Measurements from ENCODE around the gene KRTAP5-4. TPM values are rescaled to one million over a fixed set of nuclear protein-coding genes. Genes with fewer than 3 reads are reported as not detected.

The KRTAP5-4 gene
- total and polyA plus RNA-seq, 2 donors (not counting 3 experiments of a cell fraction or from before 2014, with no cell fraction given), result not detected

DNA sequence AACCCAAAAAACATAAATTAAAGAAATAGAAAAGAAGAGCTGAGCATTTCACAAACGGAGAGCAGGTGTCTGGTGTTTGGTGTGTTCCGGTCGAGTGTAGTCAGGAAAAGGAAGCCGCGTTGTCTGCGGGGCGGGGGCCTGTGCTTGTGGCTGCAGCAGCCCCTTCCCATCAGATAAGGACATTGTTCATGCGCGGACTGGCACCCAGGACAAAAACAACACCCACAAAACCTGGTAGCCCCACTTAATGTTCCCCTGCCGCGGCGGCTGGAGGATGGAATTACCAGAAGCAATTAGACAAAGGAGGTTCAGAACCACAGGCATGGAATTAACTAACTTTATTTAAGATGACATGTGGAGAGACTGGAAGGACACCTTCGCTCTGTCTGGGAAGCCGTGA, 37.6 kb upstream of the KRTAP5-4 start:
- no peak for TF ChIP-seq CTCF (IDR thresholded peaks at IDR 0.05; ENCODE audit: extremely low read depth in 1 of 2, insufficient read depth in 1 of 2, low read depth in 1 of 2, low read length in 2 of 2)
- TF ChIP-seq POLR2AphosphoS5 (IDR thresholded peaks at IDR 0.05; ENCODE audit: insufficient read depth, low read depth, low read length), result no peak
- no peak for TF ChIP-seq FOS (IDR thresholded peaks at IDR 0.05; ENCODE audit: borderline replicate concordance, insufficient read depth, low read length)
- no peak for TF ChIP-seq EZH2 (IDR thresholded peaks at IDR 0.05; ENCODE audit: borderline replicate concordance, low read depth, low read length, severe bottlenecking)
- TF ChIP-seq GATA2 (IDR thresholded peaks at IDR 0.05; ENCODE audit: insufficient read depth, insufficient read length, low read depth, low read length), result no peak
- intact Hi-C loops (cut with micrococcal nuclease) (no loop called here), dilution Hi-C loops (cut with MboI; ENCODE audit: extremely low pct_ligation_motif_present, low sequenced_read_pairs) (no loop called here)
- H3K36me3 ChIP-seq (ENCODE audit: control insufficient read depth in 2 of 2, extremely low read depth in 1 of 2, insufficient read depth in 2 of 2, low read length in 2 of 2), result no peaks in the 10 kb centered on the region
- no peak overlapping the region for H3K4me2 ChIP-seq (ENCODE audit: insufficient read depth, low read length)
- no peak overlapping the region for H3K4me3 ChIP-seq (replicated peaks in 1 of 3; ENCODE audit: insufficient read depth in 1 of 3, low read depth in 1 of 3, low read length in 3 of 3)
- peaks cover 1% of the 10 kb centered on the region for H3K4me1 ChIP-seq (ENCODE audit: control insufficient read depth, extremely low read depth, insufficient read depth, low read length)
- FAIRE-seq (no peak), DNase-seq (ENCODE audit: low read depth, low spot score) (no peak)
- ChIA-PET CTCF (interaction anchor here (1.4 to 1.9 kb wide), 2 partner anchors 34 to 173 kb away, joined by 4 to 7 read pairs; no protein-coding TSS in a partner anchor), POLR2A (no interaction called here)
- no peak overlapping the region for H2AFZ ChIP-seq (ENCODE audit: low read depth, low read length)
- no peaks in the 10 kb centered on the region for H3K79me2 ChIP-seq (ENCODE audit: control insufficient read depth, insufficient read depth, low read length)
- no peak overlapping the region for H3K27ac ChIP-seq (ENCODE audit: insufficient read depth, low read depth, low read length)
- H3K9ac ChIP-seq (replicated peaks; ENCODE audit: extremely low read depth, insufficient read depth, low read length), result no peak overlapping the region
- H4K20me1 ChIP-seq (replicated peaks; ENCODE audit: control insufficient read depth, extremely low read depth, insufficient read depth, low read length), result no peaks in the 10 kb centered on the region
- BruUV-seq (replicated peaks), result no TSS peak
- no peaks in the 10 kb centered on the region for H3K9me3 ChIP-seq (replicated peaks; ENCODE audit: control insufficient read depth, insufficient read depth, low read length)
- no peaks in the 10 kb centered on the region for H3K27me3 ChIP-seq (ENCODE audit: control insufficient read depth in 2 of 2, insufficient read depth in 2 of 2, low read length in 2 of 2)
- H3K9me1 ChIP-seq (replicated peaks; ENCODE audit: control insufficient read depth, extremely low read depth, insufficient read depth, low read length), result no peaks in the 10 kb centered on the region

- Histone ChIP-seq H3K9me1 (replicated peaks; ENCODE audit: control insufficient read depth, extremely low read depth, insufficient read depth, low read length) (no peaks in the 10 kb centered on the region), H3K4me1 (ENCODE audit: control insufficient read depth, extremely low read depth, insufficient read depth, low read length) (peaks cover 2% of the 10 kb centered on the region), H3K36me3 (ENCODE audit: control insufficient read depth in 2 of 2, extremely low read depth in 1 of 2, insufficient read depth in 2 of 2, low read length in 2 of 2) (no peaks in the 10 kb centered on the region), H3K4me3 (replicated peaks in 1 of 3; ENCODE audit: insufficient read depth in 1 of 3, low read depth in 1 of 3, low read length in 3 of 3) (no peak overlapping the region), H4K20me1 (replicated peaks; ENCODE audit: control insufficient read depth, extremely low read depth, insufficient read depth, low read length) (no peaks in the 10 kb centered on the region), H3K79me2 (ENCODE audit: control insufficient read depth, insufficient read depth, low read length) (no peaks in the 10 kb centered on the region), H3K27me3 (ENCODE audit: control insufficient read depth in 2 of 2, insufficient read depth in 2 of 2, low read length in 2 of 2) (peaks cover 0 to 4% of the 10 kb centered on the region in 2 experiments), H3K4me2 (ENCODE audit: insufficient read depth, low read length) (no peak overlapping the region), H3K9ac (replicated peaks; ENCODE audit: extremely low read depth, insufficient read depth, low read length) (no peak overlapping the region), H3K9me3 (replicated peaks; ENCODE audit: control insufficient read depth, insufficient read depth, low read length) (no peaks in the 10 kb centered on the region), H2AFZ (ENCODE audit: low read depth, low read length) (no peak overlapping the region), H3K27ac (ENCODE audit: insufficient read depth, low read depth, low read length) (no peak overlapping the region)
- FAIRE-seq, result no peak
- POLR2A ChIA-PET, result no interaction called here
- CTCF ChIA-PET, result no interaction called here
- dilution Hi-C loops (cut with MboI; ENCODE audit: extremely low pct_ligation_motif_present, low sequenced_read_pairs) (no loop called here), intact Hi-C loops (cut with micrococcal nuclease) (no loop called here)
- no peak for DNase-seq (ENCODE audit: low read depth, low spot score)
- TF ChIP-seq POLR2A (IDR thresholded peaks at IDR 0.05; ENCODE audit: low read depth, low read length) (no peak), CTCF (IDR thresholded peaks at IDR 0.05; ENCODE audit: extremely low read depth in 1 of 2, insufficient read depth in 1 of 2, low read depth in 1 of 2, low read length in 2 of 2) (no peak), MYC (IDR thresholded peaks at IDR 0.05; ENCODE audit: low read depth, low read length) (no peak), POLR2AphosphoS5 (IDR thresholded peaks at IDR 0.05; ENCODE audit: insufficient read depth, low read depth, low read length) (no peak), FOS (IDR thresholded peaks at IDR 0.05; ENCODE audit: borderline replicate concordance, insufficient read depth, low read length) (no peak), JUN (IDR thresholded peaks at IDR 0.05; ENCODE audit: borderline replicate concordance, insufficient read depth, insufficient read length, low read depth) (no peak), GATA2 (IDR thresholded peaks at IDR 0.05; ENCODE audit: insufficient read depth, insufficient read length, low read depth, low read length) (no peak), EZH2 (IDR thresholded peaks at IDR 0.05; ENCODE audit: borderline replicate concordance, low read depth, low read length, severe bottlenecking) (no peak)
- TF ChIP-seq, protein P1, sequence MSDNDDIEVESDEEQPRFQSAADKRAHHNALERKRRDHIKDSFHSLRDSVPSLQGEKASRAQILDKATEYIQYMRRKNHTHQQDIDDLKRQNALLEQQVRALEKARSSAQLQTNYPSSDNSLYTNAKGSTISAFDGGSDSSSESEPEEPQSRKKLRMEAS (IDR thresholded peaks at IDR 0.05; ENCODE audit: insufficient read depth, insufficient read length), result no peak
- BruUV-seq (replicated peaks), result no TSS peak
These were observed 34.7 kb upstream of the KRTAP5-4 start for GRCh38 chr11:1656670-1657069.

All from endothelial cell of umbilical vein (primary cell).